Left colon (tissue), 2 donors: Measurements from ENCODE around the gene ETFA. TPM values are rescaled to one million over a fixed set of nuclear protein-coding genes. Genes with fewer than 3 reads are reported as not detected.

Source experiments
- ATAC-seq: fragments of 200-7000 bp; cut with Tn5 transposase; one replicate; pipeline ENCODE4 v1.9.1; 2020; ENCODE audit warnings: mild to moderate bottlenecking, moderate library complexity
- DNase-seq, 2 donors: peaks; one replicate each; pipeline ENCODE4 v3.0.0-alpha.2; 2020
- intact Hi-C, 2 donors: fragments of 100-400 bp; cut with DNase I in 1 of 2; cut with micrococcal nuclease in 1 of 2; formaldehyde crosslinking; loops; one replicate each; pipeline versions ENCODE4 v1.11.2 to v1.14.0; 2022; cut with DNase I, micrococcal nuclease
- total RNA-seq, 2 donors: library from RNA; stranded (reverse); fragmentation: NEBNext Ultra II Directional; extraction: Animal tissue kit (Norgen Biotek cat#: 25700); gene quantifications; one replicate each; pipeline ENCODE4 v1.2.1, GENCODE V29; 2021
- donor health status: DM: no; HTN: no; CAD: no.
- donor health status: DM: yes; HTN: yes; CAD: no.

ETFA gene
- total RNA-seq, 2 donors from 2014 or later = 271 to 289 TPM

DNA sequence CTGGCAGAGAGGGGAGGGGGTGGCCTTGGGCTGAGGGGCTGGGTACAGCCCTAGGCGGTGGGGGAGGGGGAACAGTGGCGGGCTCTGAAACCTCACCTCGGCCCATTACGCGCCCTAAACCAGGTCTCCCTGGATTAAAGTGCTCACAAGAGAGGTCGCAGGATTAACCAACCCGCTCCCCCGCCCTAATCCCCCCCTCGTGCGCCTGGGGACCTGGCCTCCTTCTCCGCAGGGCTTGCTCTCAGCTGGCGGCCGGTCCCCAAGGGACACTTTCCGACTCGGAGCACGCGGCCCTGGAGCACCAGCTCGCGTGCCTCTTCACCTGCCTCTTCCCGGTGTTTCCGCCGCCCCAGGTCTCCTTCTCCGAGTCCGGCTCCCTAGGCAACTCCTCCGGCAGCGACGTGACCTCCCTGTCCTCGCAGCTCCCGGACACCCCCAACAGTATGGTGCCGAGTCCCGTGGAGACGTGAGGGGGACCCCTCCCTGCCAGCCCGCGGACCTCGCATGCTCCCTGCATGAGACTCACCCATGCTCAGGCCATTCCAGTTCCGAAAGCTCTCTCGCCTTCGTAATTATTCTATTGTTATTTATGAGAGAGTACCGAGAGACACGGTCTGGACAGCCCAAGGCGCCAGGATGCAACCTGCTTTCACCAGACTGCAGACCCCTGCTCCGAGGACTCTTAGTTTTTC is 30.2 kb upstream of the ETFA start:
- DNase-seq = peak in 1 of 2 donors; percentile 35
- intact Hi-C loops = no loop called here
- peak; percentile 27 for ATAC-seq

DNA sequence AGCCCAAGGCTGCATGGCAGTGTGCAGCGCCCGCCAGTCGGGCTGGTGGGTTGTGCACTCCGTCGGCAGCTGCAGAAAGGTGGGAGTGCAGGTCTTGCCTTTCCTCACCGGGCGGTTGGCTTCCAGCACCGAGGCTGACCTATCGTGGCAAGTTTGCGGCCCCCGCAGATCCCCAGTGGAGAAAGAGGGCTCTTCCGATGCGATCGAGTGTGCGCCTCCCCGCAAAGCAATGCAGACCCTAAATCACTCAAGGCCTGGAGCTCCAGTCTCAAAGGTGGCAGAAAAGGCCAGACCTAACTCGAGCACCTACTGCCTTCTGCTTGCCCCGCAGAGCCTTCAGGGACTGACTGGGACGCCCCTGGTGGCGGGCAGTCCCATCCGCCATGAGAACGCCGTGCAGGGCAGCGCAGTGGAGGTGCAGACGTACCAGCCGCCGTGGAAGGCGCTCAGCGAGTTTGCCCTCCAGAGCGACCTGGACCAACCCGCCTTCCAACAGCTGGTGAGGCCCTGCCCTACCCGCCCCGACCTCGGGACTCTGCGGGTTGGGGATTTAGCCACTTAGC is 29.6 kb upstream of the ETFA start:
- intact Hi-C loops = no loop called here
- ATAC-seq (peak; percentile 53), DNase-seq (peak; percentile 49 to 62)

GRCh38 chr15:76340198-76340802 is 29.0 kb upstream of the ETFA start:
- peak in 1 of 2 donors; percentile 54 for DNase-seq
- peak; percentile 20 for ATAC-seq
- intact Hi-C loops = no loop called here

- DNase-seq (no peak), ATAC-seq (no peak)
- intact Hi-C loops = no loop called here
Observed at GRCh38 chr15:76339305-76340197, 28.3 kb upstream of the ETFA start.

DNA sequence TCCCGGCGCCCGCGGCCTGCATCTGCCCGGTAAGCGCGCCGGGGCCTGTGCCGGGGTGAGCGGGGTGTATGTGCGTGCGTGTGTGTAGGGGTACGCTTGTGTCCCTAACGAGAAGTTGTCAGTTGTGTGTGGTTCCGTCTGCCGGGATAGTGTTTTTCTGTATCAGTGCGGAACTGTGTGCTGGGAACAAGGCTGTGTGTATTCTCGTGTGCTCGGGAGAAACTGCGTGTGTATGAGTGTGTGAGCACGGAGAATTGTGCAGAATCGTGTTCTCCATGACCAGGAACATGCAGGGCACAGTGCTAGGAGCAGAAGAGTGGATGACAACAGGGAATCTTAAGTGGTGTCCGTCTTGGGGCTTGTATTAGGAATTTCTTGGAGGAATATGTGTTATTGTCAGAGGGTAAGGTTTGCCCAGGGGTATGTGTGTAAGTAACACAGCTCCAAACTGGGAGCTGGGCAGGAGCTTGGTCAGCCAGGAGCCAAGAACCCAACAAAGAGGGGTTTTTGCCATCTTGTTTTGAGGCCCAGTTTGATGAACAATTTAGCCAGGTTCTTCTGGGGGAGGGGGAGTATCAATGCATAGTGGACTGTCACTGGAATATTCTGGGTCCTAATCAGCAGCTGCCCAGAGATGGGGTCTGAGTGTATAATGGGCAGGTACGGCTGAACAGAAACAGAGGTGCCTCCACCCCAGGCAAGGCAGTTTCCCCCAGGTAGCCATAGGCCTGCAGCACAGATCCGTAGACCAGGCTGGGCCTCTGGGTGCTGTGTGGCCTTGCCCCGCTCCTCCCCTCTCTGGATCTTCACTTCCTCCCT is 27.4 kb upstream of the ETFA start:
- intact Hi-C loops = no loop called here
- no peak for DNase-seq
- ATAC-seq = no peak

DNA sequence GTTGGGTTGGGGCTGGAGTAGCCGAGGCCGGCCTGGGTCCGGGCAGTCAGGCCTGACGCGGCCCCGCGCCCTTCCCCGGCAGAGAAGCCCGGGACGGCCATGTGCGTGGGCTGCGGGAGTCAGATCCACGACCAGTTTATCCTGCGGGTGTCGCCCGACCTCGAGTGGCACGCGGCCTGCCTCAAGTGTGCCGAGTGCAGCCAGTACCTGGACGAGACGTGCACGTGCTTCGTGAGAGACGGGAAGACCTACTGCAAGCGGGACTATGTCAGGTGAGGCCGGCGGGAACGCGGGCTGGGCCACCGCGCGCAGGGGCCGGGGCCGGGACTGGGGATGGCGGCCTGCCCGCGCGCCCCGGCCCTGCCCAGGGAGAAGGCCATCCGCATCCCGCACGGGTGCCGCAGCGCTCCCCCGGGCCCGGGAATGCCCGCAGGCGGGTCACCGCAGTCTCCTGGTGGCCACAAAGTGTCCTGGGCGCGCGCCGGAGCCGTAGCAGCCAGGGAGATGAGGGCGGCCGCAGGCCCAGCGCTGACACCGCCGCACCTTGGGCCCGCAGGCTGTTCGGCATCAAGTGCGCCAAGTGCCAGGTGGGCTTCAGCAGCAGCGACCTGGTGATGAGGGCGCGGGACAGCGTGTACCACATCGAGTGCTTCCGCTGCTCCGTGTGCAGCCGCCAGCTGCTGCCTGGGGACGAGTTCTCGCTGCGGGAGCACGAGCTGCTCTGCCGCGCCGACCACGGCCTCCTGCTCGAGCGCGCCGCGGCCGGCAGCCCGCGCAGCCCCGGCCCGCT is 26.6 kb upstream of the ETFA start:
- ATAC-seq = no peak
- no peak for DNase-seq
- intact Hi-C loops = no loop called here

GRCh38 chr15:76337059-76337695 is 25.9 kb upstream of the ETFA start:
- intact Hi-C loops = no loop called here
- no peak for DNase-seq
- no peak for ATAC-seq

DNA sequence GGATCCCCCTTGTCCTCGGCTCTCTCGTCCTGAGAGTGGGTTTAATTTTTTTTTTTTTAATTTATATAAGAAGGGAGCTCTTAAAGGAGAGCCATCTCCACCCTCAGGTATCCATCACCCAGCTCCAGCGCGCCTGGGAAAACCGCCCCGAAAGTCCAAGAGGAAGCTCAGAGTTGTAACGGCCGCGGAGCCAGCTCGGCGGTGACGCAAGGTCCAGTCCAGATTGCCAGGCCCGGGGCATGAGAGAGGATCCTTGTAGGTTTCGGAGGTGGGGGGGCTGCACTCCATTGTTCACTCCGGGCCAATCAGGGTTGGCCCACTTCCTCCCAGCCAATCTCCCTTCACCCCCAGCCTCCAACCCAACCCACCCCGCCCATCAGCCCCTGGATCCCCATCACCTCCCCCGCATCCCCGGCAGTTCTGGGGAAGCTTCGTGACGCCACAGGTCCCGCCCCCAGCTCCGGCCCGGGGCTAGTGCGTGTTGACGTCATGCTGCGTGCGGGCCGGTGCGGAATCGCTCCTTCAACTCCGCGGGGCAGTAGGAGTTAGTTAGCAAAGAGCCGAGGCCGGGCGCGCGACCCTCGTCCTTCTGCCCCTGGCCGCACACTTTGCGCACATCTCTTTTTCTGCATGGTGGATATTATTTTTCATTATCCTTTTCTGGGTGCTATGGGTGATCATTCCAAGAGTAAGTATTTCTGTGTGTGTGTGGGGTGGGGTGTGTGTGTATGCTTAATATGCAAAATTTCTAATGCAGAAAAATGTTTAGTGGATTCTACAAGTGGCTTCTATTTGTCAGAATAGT is 25.2 kb upstream of the ETFA start, which contains the start of gene ISL2:
ISL2 (plus strand) TSS at position 520 of the 805 bp plus-strand sequence; CDS start at position 631, 111 bp downstream.
- intact Hi-C loops = no loop called here

GRCh38 chr15:76335307-76336253 is 24.3 kb upstream of the ETFA start:
- no peak for DNase-seq
- ATAC-seq = peak; percentile 21
- intact Hi-C loops = no loop called here

More for the DNA sequence above, 25.2 kb upstream of the ETFA start, which contains the start of gene ISL2:
- DNase-seq (peak; percentile 79 to 81), ATAC-seq (peak; percentile 12)

GRCh38 chr15:76334438-76335306 is 23.4 kb upstream of the ETFA start:
- no peak for ATAC-seq
- DNase-seq = no peak
- intact Hi-C loops = no loop called here

- DNase-seq (no peak), ATAC-seq (no peak)
- intact Hi-C loops = no loop called here
Observed at GRCh38 chr15:76333720-76334437, 22.6 kb upstream of the ETFA start.

DNA sequence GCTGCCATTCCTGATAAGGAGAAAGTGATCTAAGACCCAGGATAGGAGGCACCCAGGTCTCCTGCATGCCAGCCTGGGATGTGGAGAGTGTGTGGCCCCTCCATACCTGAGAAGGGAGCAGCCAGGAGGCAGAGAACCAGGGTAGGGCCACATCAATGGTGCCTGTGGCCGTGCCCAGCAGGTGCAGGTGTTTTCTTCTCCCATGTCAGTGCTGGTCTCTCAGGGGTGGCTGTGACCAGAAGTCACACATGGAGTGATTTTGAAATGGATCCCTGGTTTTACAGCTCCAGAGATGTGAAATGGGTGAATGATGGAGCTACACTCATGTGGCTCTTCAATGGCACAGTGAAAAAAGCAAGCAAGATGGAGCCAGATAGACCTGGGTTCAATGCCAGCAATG is 22.0 kb upstream of the ETFA start:
- intact Hi-C loops = no loop called here
- no peak for DNase-seq
- ATAC-seq = no peak

GRCh38 chr15:76332796-76333195 is 21.5 kb upstream of the ETFA start:
- intact Hi-C loops = no loop called here
- ATAC-seq (no peak), DNase-seq (no peak)
